OCI-LY1 (cell line): Measurements from ENCODE around the gene FOXC2.

Source experiments
- CTCF ChIP-seq: fragments of 200-600 bp; sonication (generic), shearing (Covaris generic); IDR thresholded peaks from 2 replicates; pipeline ENCODE4 v1.5.1; 2017; ENCODE audit warnings: mild to moderate bottlenecking, antibody characterized with exemption, low read length, moderate library complexity, mixed read lengths
- EZH2 ChIP-seq: fragments of 200-600 bp; sonication (generic), shearing (Covaris generic); IDR thresholded peaks from 2 replicates; pipeline ENCODE4 v1.8.0; 2017; ENCODE audit warnings: borderline replicate concordance, mixed run types, mild to moderate bottlenecking, antibody characterized with exemption, low read length, moderate library complexity, mixed read lengths

GRCh38 chr16:86547286-86547685, 19.3 kb upstream of the FOXC2 start:
- no peak for TF ChIP-seq CTCF
- TF ChIP-seq EZH2 = no peak
